Skeletal muscle cell (primary cell): ENCODE measurements around the gene TRPM2.
"Not testable (repeated sequence)": the region's sequence is repeated elsewhere in the genome, so short reads cannot be mapped to it uniquely, and the experiment has no call there.

Source experiments
- DNase-seq: peaks from one replicate; pipeline ENCODE4 v3.0.0-alpha.2; 2010; ENCODE audit warnings: low read depth
- H3K4me3 ChIP-seq: 2 replicates; pipeline ENCODE4 v1.5.1; 2011; ENCODE audit warnings: low read depth, mild to moderate bottlenecking, control low read depth, low read length, moderate library complexity

The TRPM2 gene

DNA sequence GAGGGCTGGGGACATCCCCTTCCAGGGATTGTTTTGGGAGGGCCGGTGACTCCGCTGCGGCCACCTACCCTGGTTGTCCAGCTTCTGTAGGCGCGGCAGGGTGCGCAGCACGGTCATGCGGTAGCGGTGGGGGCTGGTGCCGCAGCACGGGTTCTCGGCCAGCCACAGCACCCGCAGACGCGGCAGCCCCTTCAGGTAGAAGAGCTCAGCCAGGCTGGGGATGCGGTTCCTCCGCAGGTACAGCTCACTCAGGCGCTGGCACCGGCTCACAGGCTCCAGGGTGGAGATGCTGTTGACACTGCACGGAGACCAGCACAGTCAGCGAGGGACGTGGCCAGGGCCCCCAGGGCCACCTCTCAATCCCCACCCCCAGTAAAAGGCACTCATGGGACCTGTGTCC, 20.5 kb upstream of the TRPM2 start:
- H3K4me3 ChIP-seq, result no peak overlapping the region
- DNase-seq, result no peak

DNA sequence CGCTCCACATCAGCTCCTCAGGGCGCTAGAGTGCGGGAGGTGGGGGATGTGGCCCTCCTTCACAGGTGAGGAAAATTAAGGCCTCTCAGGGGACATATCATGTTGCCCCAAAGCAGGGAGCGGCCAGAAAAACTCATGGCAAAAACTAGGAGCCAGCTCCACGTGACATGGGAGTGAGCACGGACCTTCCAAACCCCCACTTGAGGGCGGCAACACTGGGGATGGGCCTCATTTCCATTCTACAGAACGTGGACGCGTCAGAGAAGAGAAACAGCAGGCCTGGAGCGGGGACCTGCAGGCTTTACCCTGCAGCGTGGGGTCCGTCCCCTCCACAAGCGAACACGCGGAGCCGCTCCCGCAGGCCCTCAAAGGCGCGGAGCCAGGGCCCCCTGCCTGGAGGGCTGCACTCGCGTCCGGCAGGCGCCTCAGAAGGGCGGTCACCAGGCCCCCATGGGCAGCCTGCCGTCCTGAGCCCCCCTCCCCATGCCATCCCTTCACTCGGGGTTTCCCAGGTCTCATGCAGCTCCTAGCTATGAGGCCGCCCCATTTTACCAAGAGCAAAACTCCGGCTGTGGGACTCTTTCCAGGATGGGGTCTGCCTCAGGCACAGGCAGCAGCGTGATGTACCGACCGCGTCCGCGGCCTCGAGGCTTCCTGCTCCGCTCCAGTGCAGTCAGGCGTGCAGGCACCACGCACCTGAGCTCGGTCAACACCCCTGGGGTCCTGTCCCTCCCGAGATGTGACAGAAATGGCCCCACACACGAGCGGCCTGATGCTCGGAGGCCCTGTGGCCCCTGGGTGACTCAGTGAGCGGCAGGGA, 19.7 kb upstream of the TRPM2 start:
- no peak overlapping the region for H3K4me3 ChIP-seq
- no peak for DNase-seq

GRCh38 chr21:44334329-44335030, 18.9 kb upstream of the TRPM2 start:
- no peak overlapping the region for H3K4me3 ChIP-seq
- no peak for DNase-seq

DNA sequence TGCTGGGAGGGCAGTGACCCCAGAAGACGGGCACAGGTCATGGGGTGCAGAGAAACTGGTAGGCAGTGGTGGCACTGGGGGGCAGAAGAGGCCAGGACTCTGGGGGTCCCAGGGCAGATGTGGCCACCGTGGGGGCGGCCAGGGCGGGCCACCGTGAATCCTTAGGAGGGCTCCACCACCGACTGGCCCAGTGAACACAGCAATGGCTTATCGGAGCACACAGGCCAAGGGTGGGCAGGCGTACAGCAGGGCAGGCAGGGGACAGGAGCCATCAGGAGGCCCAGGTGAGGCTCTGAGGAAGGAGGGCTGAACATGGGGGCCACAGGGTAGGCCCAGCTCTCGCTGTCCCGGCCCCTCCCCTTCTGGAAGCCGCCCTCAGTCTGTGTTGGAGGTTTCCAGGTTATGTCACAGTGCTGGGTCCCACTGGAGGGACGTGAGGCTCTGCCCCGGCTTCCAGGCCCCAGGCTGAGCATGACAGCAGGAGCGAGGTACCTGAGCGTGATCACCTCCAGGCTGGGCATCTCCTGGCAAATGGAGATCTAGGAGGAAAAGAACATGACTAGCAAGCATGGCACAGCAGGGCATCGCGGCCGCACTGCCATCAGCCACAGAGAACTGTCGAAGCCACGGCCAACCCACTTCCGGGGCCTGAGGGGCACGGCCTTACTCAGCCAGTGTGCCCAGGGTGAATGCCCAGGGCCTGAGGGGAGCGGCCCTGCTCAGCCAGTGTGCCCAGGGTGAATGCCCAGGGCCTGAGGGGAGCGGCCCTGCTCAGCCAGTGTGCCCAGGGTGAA, 18.0 kb upstream of the TRPM2 start:
- no peak overlapping the region for H3K4me3 ChIP-seq
- no peak for DNase-seq

DNA sequence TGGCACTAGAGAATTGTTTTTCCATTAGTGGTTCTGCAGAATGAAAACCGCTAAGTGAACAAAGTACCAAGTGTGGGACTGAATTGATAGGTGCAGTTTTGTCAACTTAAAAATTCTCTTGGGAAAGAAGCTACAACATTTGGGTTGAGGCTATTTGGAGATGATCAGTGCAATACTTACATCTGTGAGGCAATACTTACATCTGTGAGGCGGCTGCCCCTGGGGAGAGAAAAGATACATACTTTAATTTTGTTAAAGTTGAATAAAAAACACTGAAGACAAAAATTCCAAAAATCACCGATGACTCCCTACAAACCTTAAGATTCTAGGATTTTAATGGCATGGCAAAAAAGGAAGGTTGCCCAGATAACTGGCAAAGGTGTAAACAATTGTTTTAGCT, 16.0 kb upstream of the TRPM2 start:
- no peak overlapping the region for H3K4me3 ChIP-seq
- DNase-seq, result peak; percentile 4

- peak overlapping the region; percentile 51 for H3K4me3 ChIP-seq
- DNase-seq, result peak; percentile 5
These were observed 15.2 kb upstream of the TRPM2 start for GRCh38 chr21:44337941-44338895.

- peak; percentile 85 for DNase-seq
- peak within 1 kb of the TSS; percentile 94 for H3K4me3 ChIP-seq
These were observed 14.2 kb upstream of the TRPM2 start, which contains the start of gene CFAP410 for GRCh38 chr21:44338971-44339910. Gene CFAP410 (minus strand): TSS chr21:44339390. CDS start chr21:44339194, 196 bp downstream.

- H3K4me3 ChIP-seq, DNase-seq: not testable (repeated sequence)
These were observed 11.5 kb upstream of the TRPM2 start for GRCh38 chr21:44341726-44342458.

GRCh38 chr21:44342981-44343380, 10.4 kb upstream of the TRPM2 start:
- DNase-seq, H3K4me3 ChIP-seq: not testable (repeated sequence)

- H3K4me3 ChIP-seq, result no peak overlapping the region
- DNase-seq, result no peak
These were observed 8.8 kb upstream of the TRPM2 start for GRCh38 chr21:44344541-44345183.

GRCh38 chr21:44345495-44345894, 7.9 kb upstream of the TRPM2 start:
- no peak overlapping the region for H3K4me3 ChIP-seq
- DNase-seq, result no peak

- no peak overlapping the region for H3K4me3 ChIP-seq
- no peak for DNase-seq
These were observed 5.4 kb upstream of the TRPM2 start for GRCh38 chr21:44347911-44348451.

DNA sequence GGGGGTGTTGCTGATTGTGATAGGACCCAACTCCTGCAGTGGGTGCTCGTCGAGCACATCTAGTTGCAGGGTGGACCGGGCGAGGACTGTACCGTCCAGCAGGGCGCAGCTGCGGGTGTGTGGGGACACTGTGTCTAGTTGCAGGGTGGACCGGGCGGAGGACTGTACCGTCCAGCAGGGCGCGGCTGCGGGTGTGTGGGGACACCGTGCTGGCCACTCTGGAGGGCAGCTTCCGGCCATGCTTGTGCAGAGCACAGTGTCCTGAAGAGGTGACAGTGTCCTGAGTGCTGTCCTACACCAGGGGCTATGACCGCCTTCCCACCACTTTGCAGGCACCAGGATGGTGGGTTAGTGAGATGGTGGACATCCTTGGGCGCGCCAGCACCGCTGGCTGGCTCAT, 4.6 kb upstream of the TRPM2 start:
- H3K4me3 ChIP-seq, result no peak overlapping the region
- no peak for DNase-seq

GRCh38 chr21:44349416-44349846, 4.0 kb upstream of the TRPM2 start:
- no peak overlapping the region for H3K4me3 ChIP-seq
- DNase-seq, result no peak

DNA sequence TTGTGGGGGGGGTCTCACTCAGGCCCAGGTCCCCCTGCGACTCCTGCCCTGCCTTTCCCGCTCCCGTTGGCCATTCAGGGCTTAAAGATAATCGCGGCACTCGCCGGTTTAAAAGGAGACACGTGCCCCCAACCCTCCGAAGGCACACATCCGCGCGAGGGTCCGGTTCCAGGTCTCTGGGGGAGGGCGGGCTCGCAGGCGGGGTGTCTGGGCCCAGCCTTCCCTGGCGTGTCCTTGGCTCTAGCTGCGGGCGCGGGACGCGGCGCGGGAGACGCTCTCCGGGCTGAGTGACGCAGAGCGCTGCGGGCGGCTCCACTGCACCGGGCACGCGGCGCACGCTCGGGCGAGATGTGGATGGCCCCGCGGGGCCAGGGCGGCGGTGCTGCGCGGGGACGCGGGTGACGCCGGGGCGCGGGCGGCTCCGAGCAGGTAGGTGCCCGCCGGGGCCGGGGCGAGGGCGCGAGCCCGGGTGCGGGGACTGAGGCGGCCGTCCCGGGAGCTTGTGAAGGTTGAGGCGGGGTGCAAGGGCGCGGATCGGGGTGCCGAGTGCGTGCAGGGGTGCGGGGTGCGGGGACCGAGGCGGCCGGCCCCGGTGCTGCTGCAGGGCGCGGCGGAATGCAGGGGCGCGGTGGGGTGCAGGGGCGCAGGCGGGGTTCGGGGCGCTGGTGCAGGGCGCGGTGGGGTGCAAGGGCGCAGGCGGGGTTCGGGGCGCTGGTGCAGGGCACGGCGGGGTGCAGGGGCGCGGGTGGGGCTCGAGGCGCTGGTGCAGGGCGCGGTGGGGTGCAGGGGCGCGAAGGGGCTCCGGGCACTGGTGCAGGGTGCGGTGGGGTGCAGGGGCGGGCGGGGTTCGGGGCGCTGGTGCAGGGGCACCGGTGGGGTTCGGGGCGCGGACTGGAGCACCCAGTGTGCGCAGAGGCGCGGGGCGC, 3.3 kb upstream of the TRPM2 start:
- DNase-seq, result no peak
- no peak overlapping the region for H3K4me3 ChIP-seq
